HG03442 (cell line): ENCODE measurements around the gene TMEM232.
"Not testable (repeated sequence)": the region's sequence is repeated elsewhere in the genome, so short reads cannot be mapped to it uniquely, and the experiment has no call there.

Source experiments
- ATAC-seq: cut with Tn5 transposase; IDR thresholded peaks from one replicate; pipeline ENCODE4 v1.9.1; 2021; ENCODE audit warnings: mild to moderate bottlenecking, moderate library complexity; ENCODE audit not compliant: unreplicated experiment

Gene TMEM232

GRCh38 chr5:110716247-110717245, 9.9 kb downstream of the TMEM232 start:
- ATAC-seq, result peak; percentile 76

GRCh38 chr5:110707260-110707844, 19.1 kb downstream of the TMEM232 start:
- ATAC-seq, result no peak

GRCh38 chr5:110705349-110705748, 21.1 kb downstream of the TMEM232 start:
- no peak for ATAC-seq

- ATAC-seq, result no peak
Observed at GRCh38 chr5:110703481-110703880, 23.0 kb downstream of the TMEM232 start.

- ATAC-seq, result no peak
Observed at GRCh38 chr5:110702704-110703103, 23.8 kb downstream of the TMEM232 start.

- ATAC-seq, result no peak
Observed at GRCh38 chr5:110702300-110702699, 24.2 kb downstream of the TMEM232 start.

- not testable (repeated sequence) for ATAC-seq
Observed at GRCh38 chr5:110692669-110693068, 33.8 kb downstream of the TMEM232 start.

GRCh38 chr5:110690587-110690986, 35.9 kb downstream of the TMEM232 start:
- ATAC-seq, result not testable (repeated sequence)

GRCh38 chr5:110687485-110687884, 39.0 kb downstream of the TMEM232 start:
- no peak for ATAC-seq

- ATAC-seq, result no peak
Observed at GRCh38 chr5:110686270-110686669, 40.2 kb downstream of the TMEM232 start.

- no peak for ATAC-seq
Observed at GRCh38 chr5:110681953-110682352, 44.5 kb downstream of the TMEM232 start.

GRCh38 chr5:110681109-110681508, 45.4 kb downstream of the TMEM232 start:
- ATAC-seq, result no peak

GRCh38 chr5:110676554-110676953, 49.9 kb downstream of the TMEM232 start:
- ATAC-seq, result not testable (repeated sequence)

GRCh38 chr5:110665184-110665726, 61.2 kb downstream of the TMEM232 start:
- peak; percentile 47 for ATAC-seq

- ATAC-seq, result peak; percentile 78
Observed at GRCh38 chr5:110663525-110663924, 62.9 kb downstream of the TMEM232 start.

GRCh38 chr5:110658006-110658405, 68.5 kb downstream of the TMEM232 start:
- ATAC-seq, result no peak

- no peak for ATAC-seq
Observed at GRCh38 chr5:110653231-110653970, 73.1 kb downstream of the TMEM232 start.

GRCh38 chr5:110651507-110651906, 75.0 kb downstream of the TMEM232 start:
- no peak for ATAC-seq

- ATAC-seq, result no peak
Observed at GRCh38 chr5:110644357-110644756, 82.1 kb downstream of the TMEM232 start.

- no peak for ATAC-seq
Observed at GRCh38 chr5:110638970-110639902, 87.2 kb downstream of the TMEM232 start.
